Smooth muscle cell (in vitro differentiated cells): ENCODE results near the gene LSP1. TPM values are rescaled to one million over a fixed set of nuclear protein-coding genes. Genes with fewer than 3 reads are reported as not detected.

Experiments used
- DNase-seq: peaks from one replicate; lab custom pipeline; 2025; ENCODE audit not compliant: unreplicated experiment; lab: John Stamatoyannopoulos, UW
- H2AFZ ChIP-seq: fragments of 200-600 bp; sonication (generic); 2 replicates; pipeline ENCODE4 v1.6.0; 2016; ENCODE audit warnings: antibody characterized with exemption, low read depth, mild to moderate bottlenecking
- H3F3A ChIP-seq: fragments of 200-600 bp; sonication (generic); 2 replicates; pipeline ENCODE4 v1.6.0; 2017; ENCODE audit warnings: antibody characterized with exemption, low read depth
- H3K27ac ChIP-seq: fragments of 200-600 bp; sonication (generic); 2 replicates; pipeline ENCODE4 v1.5.1; 2016; ENCODE audit warnings: low read depth, mild to moderate bottlenecking
- H3K27me3 ChIP-seq: fragments of 200-600 bp; sonication (generic); 2 replicates; pipeline ENCODE4 v1.6.1; 2016; ENCODE audit warnings: low read depth, mild to moderate bottlenecking
- H3K36me3 ChIP-seq: fragments of 200-600 bp; sonication (generic); 2 replicates; pipeline ENCODE4 v1.5.1; 2016; ENCODE audit warnings: low read depth
- H3K4me1 ChIP-seq: fragments of 200-600 bp; sonication (generic); 2 replicates; pipeline ENCODE4 v1.5.1; 2016; ENCODE audit warnings: low read depth
- H3K4me2 ChIP-seq: fragments of 200-600 bp; sonication (generic); 2 replicates; pipeline ENCODE4 v1.6.0; 2016; ENCODE audit warnings: mild to moderate bottlenecking
- H3K4me3 ChIP-seq: fragments of 200-600 bp; sonication (generic); 2 replicates; pipeline ENCODE4 v1.5.1; 2016; ENCODE audit warnings: mild to moderate bottlenecking
- H3K79me2 ChIP-seq: fragments of 200-600 bp; sonication (generic); 2 replicates; pipeline ENCODE4 v1.6.0; 2016; ENCODE audit warnings: low read depth, mild to moderate bottlenecking
- H3K9ac ChIP-seq: fragments of 200-600 bp; sonication (generic); 2 replicates; pipeline ENCODE4 v1.6.0; 2016; ENCODE audit warnings: low read depth
- H3K9me3 ChIP-seq: fragments of 200-600 bp; sonication (generic); replicated peaks from 2 replicates; pipeline ENCODE4 v1.5.1; 2016; ENCODE audit warnings: low read depth
- H4K20me1 ChIP-seq: fragments of 200-600 bp; sonication (generic); 2 replicates; pipeline ENCODE4 v1.6.0; 2016; ENCODE audit warnings: low read depth
- WGBS: methylation state at CpG from one replicate; pipeline ENCODE4 v1.1.7; 2016; ENCODE audit warnings: low lambda C conversion rate; 5-methylcytosine and 5-hydroxymethylcytosine counted together
- polyA plus RNA-seq: library from polyadenylated mRNA; unstranded; fragments of >200 nt; fragmentation: Nextera tagmentation; extraction: Ambion mirVana; gene quantifications from 2 replicates; pipeline ENCODE4 v1.2.1, GENCODE V29; 2016
- total RNA-seq: library from RNA; depleted of rRNA; stranded (reverse); fragments of >200 nt; gene quantifications from 2 replicates; pipeline ENCODE4 v1.2.3, GENCODE V29; 2014
- TF ChIP-seq, protein P1 (sequence below): fragments of 200-600 bp; sonication (generic); IDR thresholded peaks from 2 replicates; pipeline ENCODE4 v1.5.1; 2017; ENCODE audit warnings: borderline replicate concordance, mild to moderate bottlenecking, antibody characterized with exemption; ENCODE audit not compliant: insufficient read depth, poor library complexity, severe bottlenecking

The LSP1 gene
- total and polyA plus RNA-seq, 2 experiments from 2014 or later: 2.1 to 13.7 TPM

DNA sequence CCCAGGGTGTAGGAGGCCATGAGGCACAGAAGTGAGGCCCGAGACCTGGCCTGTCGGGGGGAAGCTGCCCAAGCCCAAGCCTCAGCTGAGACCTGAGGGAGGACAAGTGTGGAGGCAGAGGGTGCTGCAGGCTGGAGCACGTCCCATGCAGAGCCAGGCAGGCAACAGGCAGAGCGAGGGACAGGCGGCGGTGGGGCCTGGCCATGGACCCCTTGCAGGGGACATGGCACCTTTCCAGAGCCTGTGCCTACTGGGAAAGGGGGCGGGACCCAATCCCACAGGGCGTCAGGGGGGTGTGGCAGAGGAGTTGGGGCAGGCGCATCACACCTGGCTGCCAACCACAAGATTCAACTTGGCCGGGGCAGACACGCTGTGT lies 9.8 kb upstream of the LSP1 start:
- no peaks in the 10 kb centered on the region for H3K9me3 ChIP-seq

DNA sequence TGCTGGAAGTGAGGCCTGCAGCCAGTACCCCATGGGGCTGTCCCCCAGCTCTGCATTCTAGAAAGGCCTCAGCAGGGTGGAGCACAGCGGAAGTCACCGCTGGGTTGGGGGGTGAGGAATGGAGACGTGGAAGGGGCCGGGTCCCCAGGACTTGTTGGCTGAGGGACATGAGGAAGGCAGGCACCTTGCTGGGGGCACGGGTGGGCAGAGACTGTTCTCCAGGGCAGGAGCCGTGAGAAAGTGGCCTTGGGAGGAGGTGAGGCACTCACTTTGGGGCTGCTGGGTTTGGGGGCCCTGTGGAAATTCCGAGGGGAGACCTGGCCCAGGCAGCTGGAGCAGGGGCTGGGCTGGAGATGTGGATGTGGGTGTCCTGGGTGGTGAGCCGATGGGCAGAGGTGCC lies 9.1 kb upstream of the LSP1 start:
- no peak overlapping the region for H3K9ac ChIP-seq
- H3K79me2 ChIP-seq: no peaks in the 10 kb centered on the region
- DNase-seq: no peak
- no peak overlapping the region for H2AFZ ChIP-seq
- no peaks in the 10 kb centered on the region for H3K4me1 ChIP-seq
- no peaks in the 10 kb centered on the region for H4K20me1 ChIP-seq
- H3K4me2 ChIP-seq: no peak overlapping the region
- H3K27me3 ChIP-seq: no peaks in the 10 kb centered on the region
- 92% methylated on average over 8 of the region's 8 CpGs for WGBS
- H3K4me3 ChIP-seq: no peak overlapping the region
- TF ChIP-seq, protein P1, sequence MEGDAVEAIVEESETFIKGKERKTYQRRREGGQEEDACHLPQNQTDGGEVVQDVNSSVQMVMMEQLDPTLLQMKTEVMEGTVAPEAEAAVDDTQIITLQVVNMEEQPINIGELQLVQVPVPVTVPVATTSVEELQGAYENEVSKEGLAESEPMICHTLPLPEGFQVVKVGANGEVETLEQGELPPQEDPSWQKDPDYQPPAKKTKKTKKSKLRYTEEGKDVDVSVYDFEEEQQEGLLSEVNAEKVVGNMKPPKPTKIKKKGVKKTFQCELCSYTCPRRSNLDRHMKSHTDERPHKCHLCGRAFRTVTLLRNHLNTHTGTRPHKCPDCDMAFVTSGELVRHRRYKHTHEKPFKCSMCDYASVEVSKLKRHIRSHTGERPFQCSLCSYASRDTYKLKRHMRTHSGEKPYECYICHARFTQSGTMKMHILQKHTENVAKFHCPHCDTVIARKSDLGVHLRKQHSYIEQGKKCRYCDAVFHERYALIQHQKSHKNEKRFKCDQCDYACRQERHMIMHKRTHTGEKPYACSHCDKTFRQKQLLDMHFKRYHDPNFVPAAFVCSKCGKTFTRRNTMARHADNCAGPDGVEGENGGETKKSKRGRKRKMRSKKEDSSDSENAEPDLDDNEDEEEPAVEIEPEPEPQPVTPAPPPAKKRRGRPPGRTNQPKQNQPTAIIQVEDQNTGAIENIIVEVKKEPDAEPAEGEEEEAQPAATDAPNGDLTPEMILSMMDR: no peak
- no peaks in the 10 kb centered on the region for H3K9me3 ChIP-seq
- no peaks in the 10 kb centered on the region for H3F3A ChIP-seq
- H3K27ac ChIP-seq: no peak overlapping the region
- H3K36me3 ChIP-seq: no peaks in the 10 kb centered on the region

More for the DNA sequence above, 9.8 kb upstream of the LSP1 start:
- Histone ChIP-seq H3K27me3 (no peaks in the 10 kb centered on the region), H2AFZ (no peak overlapping the region), H3K4me3 (no peak overlapping the region), H3K79me2 (no peaks in the 10 kb centered on the region), H3K4me1 (peaks cover under 1% of the 10 kb centered on the region), H3F3A (no peaks in the 10 kb centered on the region), H4K20me1 (no peaks in the 10 kb centered on the region), H3K27ac (no peak overlapping the region), H3K4me2 (no peak overlapping the region), H3K36me3 (no peaks in the 10 kb centered on the region), H3K9ac (no peak overlapping the region)
- DNase-seq: no peak
- 80% methylated on average over 11 of the region's 11 CpGs for WGBS
- TF ChIP-seq, protein P1: no peak

DNA sequence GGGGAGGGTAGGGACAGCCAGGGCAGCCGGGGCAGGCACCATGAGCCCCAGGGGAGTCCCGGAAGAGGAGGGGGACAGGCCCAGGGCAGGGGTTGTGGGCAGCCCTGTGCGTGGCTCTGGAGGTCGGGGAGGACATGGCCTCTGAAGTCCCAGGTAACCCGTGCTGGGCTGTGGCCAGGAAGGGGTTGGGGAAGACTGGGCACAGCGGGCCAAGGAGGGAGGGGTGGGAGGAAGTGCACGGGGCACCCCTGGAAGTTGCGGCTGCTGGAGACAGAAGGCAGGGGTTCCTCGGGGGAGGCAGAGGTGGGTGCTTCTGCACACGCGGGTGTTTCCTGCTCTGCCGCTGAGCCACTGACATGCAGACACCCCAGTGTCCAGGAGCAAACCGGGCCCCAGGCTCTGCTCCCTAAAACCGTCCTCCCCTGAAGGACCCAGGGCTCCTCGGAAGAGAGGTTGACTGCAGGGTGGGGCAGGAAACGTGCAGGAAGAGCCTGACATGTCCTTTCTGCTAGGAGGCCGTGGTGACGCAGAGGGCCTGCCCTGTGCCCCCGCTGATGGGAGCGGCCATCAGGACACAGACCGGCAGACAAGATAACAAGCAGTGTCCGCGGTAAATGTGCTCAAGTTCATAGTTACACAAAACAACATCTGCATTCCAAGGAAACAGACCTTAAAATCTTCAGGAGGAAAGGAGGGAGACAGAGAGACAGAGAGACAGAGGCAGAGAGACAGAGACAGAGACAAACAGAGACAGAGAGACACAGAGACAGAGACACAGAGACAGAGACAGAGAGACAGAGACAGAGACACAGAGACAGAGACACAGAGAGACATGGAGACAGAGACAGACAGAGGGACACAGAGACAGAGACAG lies 8.4 kb upstream of the LSP1 start:
- H3K4me1 ChIP-seq: no peaks in the 10 kb centered on the region
- H3K27me3 ChIP-seq: no peaks in the 10 kb centered on the region
- peak overlapping the region; percentile 20 for H3K4me2 ChIP-seq
- TF ChIP-seq, protein P1: no peak
- no peaks in the 10 kb centered on the region for H3K9me3 ChIP-seq
- H3K9ac ChIP-seq: no peak overlapping the region
- no peak overlapping the region for H3K4me3 ChIP-seq
- H2AFZ ChIP-seq: peak overlapping the region; percentile 46
- no peaks in the 10 kb centered on the region for H3F3A ChIP-seq
- no peaks in the 10 kb centered on the region for H3K79me2 ChIP-seq
- no peaks in the 10 kb centered on the region for H4K20me1 ChIP-seq
- no peak overlapping the region for H3K27ac ChIP-seq
- DNase-seq: no peak
- H3K36me3 ChIP-seq: no peaks in the 10 kb centered on the region
- WGBS: 59% methylated on average over 20 of the region's 23 CpGs

DNA sequence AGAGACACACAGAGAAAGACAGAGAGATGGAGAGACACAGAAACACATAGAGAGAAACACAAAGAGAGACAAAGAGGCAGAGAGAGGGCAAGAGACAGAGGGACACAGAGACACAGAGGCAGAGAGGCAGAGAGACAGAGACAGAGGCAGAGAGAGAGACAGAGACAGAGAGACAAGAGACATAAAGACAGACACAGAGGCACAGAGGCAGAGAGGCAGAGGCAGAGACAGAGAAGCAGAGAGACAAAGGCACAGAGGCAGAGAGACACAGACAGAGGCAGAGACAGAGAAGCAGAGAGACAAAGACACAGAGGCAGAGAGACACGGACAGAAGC lies 7.8 kb upstream of the LSP1 start:
- H3K27ac ChIP-seq: no peak overlapping the region
- WGBS: 87% methylated on average over 1 of the region's 1 CpG
- TF ChIP-seq, protein P1: no peak
- no peaks in the 10 kb centered on the region for H3K27me3 ChIP-seq
- no peaks in the 10 kb centered on the region for H3F3A ChIP-seq
- no peaks in the 10 kb centered on the region for H4K20me1 ChIP-seq
- H3K4me2 ChIP-seq: no peak overlapping the region
- no peaks in the 10 kb centered on the region for H3K9me3 ChIP-seq
- H3K36me3 ChIP-seq: no peaks in the 10 kb centered on the region
- no peak overlapping the region for H3K9ac ChIP-seq
- H3K79me2 ChIP-seq: no peaks in the 10 kb centered on the region
- no peaks in the 10 kb centered on the region for H3K4me1 ChIP-seq
- H2AFZ ChIP-seq: peak overlapping the region; percentile 46
- DNase-seq: no peak
- H3K4me3 ChIP-seq: no peak overlapping the region
